Activated naive CD8-positive, alpha-beta T cell treated with anti-CD3 and anti-CD28 coated beads, Interleukin-2, amount 10 ng/mL, durations not matched to agents 7 days and 5 days (primary cell): ENCODE results near the gene MGAT5. TPM values are rescaled to one million over a fixed set of nuclear protein-coding genes. Genes with fewer than 3 reads are reported as not detected.

ENCODE experiments used
- ATAC-seq: fragments of 150-1000 bp; cut with Tn5 transposase; one replicate; pipeline ENCODE4 v1.10.0; 2021; ENCODE audit warnings: low read depth, moderate library complexity
- POLR2A ChIA-PET: fragments of 350-600 bp; sonication (Branson Sonifier 250); formaldehyde crosslinking; loops from one replicate; lab custom pipeline; 2021; ENCODE audit warnings: antibody characterized with exemption; lab: Charles Lee
- DNase-seq: peaks from one replicate; pipeline ENCODE4 v3.0.0; 2021
- H3K27ac Mint-ChIP-seq: one replicate; pipeline ENCODE4 v1.8.0; 2022; ENCODE audit warnings: mild to moderate bottlenecking, mixed read lengths
- H3K27me3 Mint-ChIP-seq: one replicate; pipeline ENCODE4 v1.8.0; 2022; ENCODE audit warnings: mild to moderate bottlenecking, moderate library complexity, mixed read lengths
- H3K36me3 Mint-ChIP-seq: one replicate; pipeline ENCODE4 v1.8.0; 2021; ENCODE audit warnings: mild to moderate bottlenecking, mixed read lengths
- H3K4me1 Mint-ChIP-seq: one replicate; pipeline ENCODE4 v1.8.0; 2021; ENCODE audit warnings: mixed read lengths
- H3K4me3 Mint-ChIP-seq: one replicate; pipeline ENCODE4 v1.8.0; 2022; ENCODE audit warnings: mild to moderate bottlenecking, moderate library complexity, mixed read lengths
- H3K9me3 Mint-ChIP-seq: one replicate; pipeline ENCODE4 v1.8.0; 2021; ENCODE audit warnings: mixed read lengths
- total RNA-seq, 2 experiments: library from RNA; stranded (reverse); gene quantifications; one replicate each; pipeline ENCODE4 v1.2.3, GENCODE V29; 2021

MGAT5 gene
- total RNA-seq, 2 experiments from 2014 or later: 66.3 to 70.9 TPM

GRCh38 chr2:134416637-134417036 lies 162.8 kb downstream of the MGAT5 start:
- Mint-ChIP-seq H3K27ac (no peak overlapping the region), H3K4me3 (no peak overlapping the region), H3K36me3 (peaks cover 3% of the 10 kb centered on the region), H3K9me3 (no peaks in the 10 kb centered on the region), H3K27me3 (no peaks in the 10 kb centered on the region), H3K4me1 (peaks cover 6% of the 10 kb centered on the region)
- POLR2A ChIA-PET: no interaction called here
- DNase-seq (no peak), ATAC-seq (no peak)

- H3K36me3 Mint-ChIP-seq: peaks cover 5% of the 10 kb centered on the region
- H3K27ac Mint-ChIP-seq: no peak overlapping the region
- ATAC-seq (no peak), DNase-seq (no peak)
- POLR2A ChIA-PET: no interaction called here
- H3K27me3 Mint-ChIP-seq: no peaks in the 10 kb centered on the region
- no peak overlapping the region for H3K4me3 Mint-ChIP-seq
- no peaks in the 10 kb centered on the region for H3K4me1 Mint-ChIP-seq
- no peaks in the 10 kb centered on the region for H3K9me3 Mint-ChIP-seq
Observed at GRCh38 chr2:134417968-134418582, 164.2 kb downstream of the MGAT5 start.

- H3K4me3 Mint-ChIP-seq: no peak overlapping the region
- POLR2A ChIA-PET: no interaction called here
- no peaks in the 10 kb centered on the region for H3K9me3 Mint-ChIP-seq
- ATAC-seq (no peak), DNase-seq (no peak)
- no peak overlapping the region for H3K27ac Mint-ChIP-seq
- H3K36me3 Mint-ChIP-seq: peaks cover 11% of the 10 kb centered on the region
- no peaks in the 10 kb centered on the region for H3K27me3 Mint-ChIP-seq
- peaks cover under 1% of the 10 kb centered on the region for H3K4me1 Mint-ChIP-seq
Observed at GRCh38 chr2:134420259-134420658, 166.4 kb downstream of the MGAT5 start.

- ATAC-seq: no peak
- H3K4me3 Mint-ChIP-seq: no peak overlapping the region
- H3K27ac Mint-ChIP-seq: no peak overlapping the region
- peaks cover 4% of the 10 kb centered on the region for H3K4me1 Mint-ChIP-seq
- H3K9me3 Mint-ChIP-seq: no peaks in the 10 kb centered on the region
- peaks cover 14% of the 10 kb centered on the region for H3K36me3 Mint-ChIP-seq
- POLR2A ChIA-PET: no interaction called here
- H3K27me3 Mint-ChIP-seq: no peaks in the 10 kb centered on the region
- DNase-seq: no peak
Observed at GRCh38 chr2:134420920-134421319, 167.0 kb downstream of the MGAT5 start.

GRCh38 chr2:134421556-134422328 lies 167.9 kb downstream of the MGAT5 start:
- POLR2A ChIA-PET: no interaction called here
- no peak for DNase-seq
- H3K9me3 Mint-ChIP-seq: no peaks in the 10 kb centered on the region
- H3K27me3 Mint-ChIP-seq: no peaks in the 10 kb centered on the region
- no peak overlapping the region for H3K27ac Mint-ChIP-seq
- ATAC-seq: no peak
- peaks cover 4% of the 10 kb centered on the region for H3K4me1 Mint-ChIP-seq
- H3K36me3 Mint-ChIP-seq: peaks cover 14% of the 10 kb centered on the region
- H3K4me3 Mint-ChIP-seq: no peak overlapping the region

GRCh38 chr2:134425724-134426496 lies 172.0 kb downstream of the MGAT5 start:
- no peak for ATAC-seq
- H3K4me1 Mint-ChIP-seq: peaks cover 4% of the 10 kb centered on the region
- POLR2A ChIA-PET: no interaction called here
- no peak for DNase-seq
- H3K27me3 Mint-ChIP-seq: no peaks in the 10 kb centered on the region
- no peaks in the 10 kb centered on the region for H3K9me3 Mint-ChIP-seq
- no peak overlapping the region for H3K27ac Mint-ChIP-seq
- peaks cover 12% of the 10 kb centered on the region for H3K36me3 Mint-ChIP-seq
- H3K4me3 Mint-ChIP-seq: no peak overlapping the region

GRCh38 chr2:134426721-134427120 lies 172.8 kb downstream of the MGAT5 start:
- Mint-ChIP-seq H3K4me3 (no peak overlapping the region), H3K27me3 (no peaks in the 10 kb centered on the region), H3K27ac (no peak overlapping the region), H3K36me3 (peaks cover 12% of the 10 kb centered on the region), H3K4me1 (peaks cover 4% of the 10 kb centered on the region), H3K9me3 (no peaks in the 10 kb centered on the region)
- ATAC-seq (no peak), DNase-seq (no peak)
- POLR2A ChIA-PET: no interaction called here

GRCh38 chr2:134429886-134430285 lies 176.0 kb downstream of the MGAT5 start:
- H3K4me3 Mint-ChIP-seq: no peak overlapping the region
- POLR2A ChIA-PET: no interaction called here

GRCh38 chr2:134431838-134432434 lies 178.1 kb downstream of the MGAT5 start:
- Mint-ChIP-seq H3K36me3 (peaks cover 1% of the 10 kb centered on the region), H3K4me3 (no peak overlapping the region), H3K9me3 (no peaks in the 10 kb centered on the region), H3K4me1 (no peaks in the 10 kb centered on the region), H3K27me3 (no peaks in the 10 kb centered on the region), H3K27ac (no peak overlapping the region)
- ATAC-seq: no peak
- DNase-seq: no peak
- POLR2A ChIA-PET: no interaction called here

More at GRCh38 chr2:134429886-134430285, 176.0 kb downstream of the MGAT5 start:
- H3K4me1 Mint-ChIP-seq: peaks cover 4% of the 10 kb centered on the region
- no peak overlapping the region for H3K27ac Mint-ChIP-seq
- H3K36me3 Mint-ChIP-seq: peaks cover 7% of the 10 kb centered on the region
- DNase-seq: no peak
- no peak for ATAC-seq
- no peaks in the 10 kb centered on the region for H3K9me3 Mint-ChIP-seq
- H3K27me3 Mint-ChIP-seq: no peaks in the 10 kb centered on the region

- Mint-ChIP-seq H3K36me3 (peaks cover 1% of the 10 kb centered on the region), H3K27me3 (no peaks in the 10 kb centered on the region), H3K4me3 (no peak overlapping the region), H3K4me1 (no peaks in the 10 kb centered on the region), H3K9me3 (no peaks in the 10 kb centered on the region), H3K27ac (no peak overlapping the region)
- POLR2A ChIA-PET: no interaction called here
- no peak for DNase-seq
- ATAC-seq: no peak
Observed at GRCh38 chr2:134432435-134432883, 178.6 kb downstream of the MGAT5 start.

GRCh38 chr2:134433469-134433868 lies 179.6 kb downstream of the MGAT5 start:
- Mint-ChIP-seq H3K4me3 (no peak overlapping the region), H3K9me3 (no peaks in the 10 kb centered on the region), H3K4me1 (no peaks in the 10 kb centered on the region), H3K27me3 (no peaks in the 10 kb centered on the region), H3K36me3 (peaks cover 1% of the 10 kb centered on the region), H3K27ac (no peak overlapping the region)
- ATAC-seq: no peak
- no peak for DNase-seq
- POLR2A ChIA-PET: no interaction called here

GRCh38 chr2:134433979-134434378 lies 180.1 kb downstream of the MGAT5 start:
- Mint-ChIP-seq H3K27ac (no peak overlapping the region), H3K9me3 (no peaks in the 10 kb centered on the region), H3K27me3 (no peaks in the 10 kb centered on the region), H3K36me3 (peaks cover 1% of the 10 kb centered on the region), H3K4me3 (no peak overlapping the region), H3K4me1 (no peaks in the 10 kb centered on the region)
- POLR2A ChIA-PET: no interaction called here
- DNase-seq: no peak
- ATAC-seq: no peak

- H3K4me1 Mint-ChIP-seq: no peaks in the 10 kb centered on the region
- H3K4me3 Mint-ChIP-seq: no peak overlapping the region
- DNase-seq (no peak), ATAC-seq (no peak)
- no peak overlapping the region for H3K27ac Mint-ChIP-seq
- POLR2A ChIA-PET: no interaction called here
- no peaks in the 10 kb centered on the region for H3K9me3 Mint-ChIP-seq
- no peaks in the 10 kb centered on the region for H3K27me3 Mint-ChIP-seq
- H3K36me3 Mint-ChIP-seq: peaks cover 1% of the 10 kb centered on the region
Observed at GRCh38 chr2:134435505-134435904, 181.6 kb downstream of the MGAT5 start.
